ENCODE results near the gene CALHM1.

CALHM1 gene

DNA sequence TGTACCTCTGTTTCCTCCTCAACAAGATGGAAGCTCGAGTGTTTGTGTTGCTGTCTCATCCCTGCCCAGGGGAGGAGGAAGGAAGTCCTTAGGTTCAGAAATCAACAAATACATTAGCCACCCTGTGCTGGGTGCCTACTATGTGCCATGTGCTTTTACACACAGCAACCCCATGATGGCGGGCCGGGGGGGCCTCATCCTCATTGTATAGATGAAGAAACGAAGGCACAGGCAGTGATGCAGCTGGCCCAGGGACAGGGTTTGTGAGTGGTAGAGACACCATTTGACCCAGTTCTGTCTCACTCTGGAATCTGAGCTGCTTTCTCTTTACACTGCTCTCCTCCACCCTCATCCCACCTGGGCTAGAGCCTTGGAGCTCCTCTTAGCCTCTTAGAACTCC lies 4.7 kb downstream of the CALHM1 start:
- FAIRE-seq, result no peak

DNA sequence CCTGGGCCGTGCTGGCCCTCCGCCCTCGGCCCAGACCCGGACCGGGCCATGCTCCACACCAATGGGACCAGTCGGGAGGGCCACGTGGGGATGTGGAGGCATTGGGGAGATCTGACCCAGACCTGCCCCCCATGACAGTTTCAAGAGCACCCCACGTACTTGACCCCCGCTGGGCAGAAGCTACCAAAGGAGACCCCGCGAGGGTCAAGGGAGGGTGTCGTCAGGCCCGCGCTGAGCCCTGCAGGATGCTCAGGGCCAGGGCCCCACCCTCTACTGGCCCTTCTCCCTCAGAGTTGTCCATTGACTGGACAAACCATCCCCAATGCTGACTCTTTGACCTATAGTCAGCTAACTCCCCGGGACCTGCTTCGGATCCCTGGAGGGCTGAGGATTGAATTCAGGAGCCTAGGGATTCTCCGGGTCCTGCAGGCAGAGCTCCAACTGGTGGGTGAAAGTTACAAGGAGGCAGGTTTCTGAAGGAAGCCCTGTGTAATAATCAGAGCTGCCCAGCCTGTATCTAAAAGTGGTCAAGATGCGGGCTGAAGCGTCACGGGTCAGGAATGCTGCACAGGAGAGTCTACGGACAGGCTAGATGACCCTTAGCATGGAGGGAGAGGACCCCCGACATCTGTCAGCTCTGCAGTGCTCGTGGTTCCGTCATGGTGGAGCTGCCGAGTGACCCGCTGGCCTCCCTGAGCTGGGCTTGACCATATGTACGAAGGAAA lies 6.0 kb downstream of the CALHM1 start:
- no peak for FAIRE-seq

DNA sequence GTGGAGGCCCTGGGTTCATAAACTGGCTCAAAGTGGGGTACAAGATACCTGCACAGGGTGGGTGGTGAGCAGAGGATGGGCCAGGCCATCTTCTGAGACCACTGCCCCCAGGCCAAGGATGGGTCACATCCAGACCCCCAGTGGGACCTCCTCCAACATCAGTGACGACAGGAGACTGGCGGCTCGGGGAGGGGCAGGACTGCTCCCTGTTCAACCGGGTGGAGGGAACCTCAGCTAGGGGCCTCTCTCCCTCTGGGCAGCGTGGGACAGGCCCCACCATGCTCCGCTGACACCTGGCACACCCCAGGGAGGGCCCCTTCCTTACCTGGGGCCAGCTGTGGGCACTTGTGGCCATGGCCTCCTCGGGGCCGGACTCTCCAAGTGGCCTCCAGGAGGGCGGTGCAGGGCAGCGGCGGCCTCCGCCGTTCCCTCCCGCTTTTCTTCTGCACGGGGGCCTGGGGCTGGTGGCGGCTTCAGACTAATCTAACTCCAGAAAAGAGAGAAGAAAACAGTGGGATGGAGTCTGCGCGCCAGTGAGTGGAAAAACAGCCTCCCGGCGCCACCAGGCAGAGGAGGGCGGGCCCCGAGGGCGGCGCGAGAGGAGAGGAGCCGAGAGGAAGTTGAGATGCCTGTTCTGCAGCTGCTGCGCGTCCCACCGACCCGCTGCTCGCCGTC lies 6.7 kb downstream of the CALHM1 start, which contains the start of gene CALHM2:
CALHM2 (minus strand) TSS at position 540 of the 675 bp plus-strand sequence. CDS start 2,429 bp downstream, outside the sequence.
- no peak for FAIRE-seq

DNA sequence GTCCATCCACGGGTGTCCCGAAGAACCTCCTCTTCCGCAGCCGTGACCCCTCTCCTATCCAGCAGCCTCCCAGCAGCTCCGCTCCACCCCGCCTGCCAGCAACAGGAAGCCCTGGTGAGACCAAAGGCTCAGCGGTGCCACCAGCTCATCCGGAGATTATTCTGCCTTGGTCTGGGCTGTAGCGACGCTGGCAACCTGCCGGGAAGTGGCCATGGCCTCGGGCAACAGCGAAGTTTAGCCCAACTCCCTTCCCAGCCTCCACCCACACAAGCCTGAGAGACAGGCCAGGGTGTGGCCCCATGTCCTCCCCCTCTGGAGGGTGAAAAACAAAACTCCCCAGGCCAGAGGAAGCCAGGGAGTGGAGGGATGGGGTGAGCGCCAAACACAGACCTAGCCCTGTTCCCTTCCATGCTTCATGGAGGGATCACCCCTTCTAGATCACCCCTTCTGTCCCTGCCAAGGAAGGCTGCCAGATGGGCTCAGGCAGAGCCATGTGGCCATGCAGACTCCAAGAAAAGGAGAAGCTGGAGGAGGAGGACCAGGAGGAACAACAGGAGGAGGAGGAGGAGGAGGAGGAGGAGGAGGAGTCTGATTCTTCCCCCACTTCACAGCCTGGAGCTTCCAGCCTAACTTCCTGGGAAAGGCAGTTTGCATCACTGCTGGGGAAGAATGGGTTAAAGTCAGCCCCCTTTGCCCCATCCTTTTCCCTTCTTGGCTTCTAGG lies 7.4 kb downstream of the CALHM1 start:
- no peak for FAIRE-seq

DNA sequence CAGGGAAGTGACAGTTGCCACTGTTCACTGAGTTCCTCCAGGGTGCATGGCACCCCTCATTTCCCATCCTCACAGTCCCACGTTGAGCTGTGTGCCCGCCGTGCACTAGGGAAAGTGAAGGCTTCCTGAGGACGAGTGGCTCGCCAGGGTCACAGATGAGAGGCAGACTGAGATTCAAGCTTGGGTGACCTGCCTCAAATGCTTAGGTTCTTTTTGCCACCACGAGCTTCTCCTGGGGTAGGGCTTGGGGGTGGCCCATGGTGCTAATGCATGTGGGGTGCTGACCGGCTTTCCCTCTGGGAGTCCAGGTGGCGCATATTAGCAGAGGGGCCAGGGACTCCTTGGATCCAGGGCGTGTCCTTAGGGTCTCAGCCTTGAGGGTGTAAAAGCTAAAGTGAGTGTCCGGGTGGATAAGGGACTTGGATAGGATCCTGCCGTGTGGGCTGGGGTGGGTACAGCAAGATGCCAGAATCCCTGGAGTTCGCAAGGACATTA lies 8.5 kb downstream of the CALHM1 start:
- no peak for FAIRE-seq

DNA sequence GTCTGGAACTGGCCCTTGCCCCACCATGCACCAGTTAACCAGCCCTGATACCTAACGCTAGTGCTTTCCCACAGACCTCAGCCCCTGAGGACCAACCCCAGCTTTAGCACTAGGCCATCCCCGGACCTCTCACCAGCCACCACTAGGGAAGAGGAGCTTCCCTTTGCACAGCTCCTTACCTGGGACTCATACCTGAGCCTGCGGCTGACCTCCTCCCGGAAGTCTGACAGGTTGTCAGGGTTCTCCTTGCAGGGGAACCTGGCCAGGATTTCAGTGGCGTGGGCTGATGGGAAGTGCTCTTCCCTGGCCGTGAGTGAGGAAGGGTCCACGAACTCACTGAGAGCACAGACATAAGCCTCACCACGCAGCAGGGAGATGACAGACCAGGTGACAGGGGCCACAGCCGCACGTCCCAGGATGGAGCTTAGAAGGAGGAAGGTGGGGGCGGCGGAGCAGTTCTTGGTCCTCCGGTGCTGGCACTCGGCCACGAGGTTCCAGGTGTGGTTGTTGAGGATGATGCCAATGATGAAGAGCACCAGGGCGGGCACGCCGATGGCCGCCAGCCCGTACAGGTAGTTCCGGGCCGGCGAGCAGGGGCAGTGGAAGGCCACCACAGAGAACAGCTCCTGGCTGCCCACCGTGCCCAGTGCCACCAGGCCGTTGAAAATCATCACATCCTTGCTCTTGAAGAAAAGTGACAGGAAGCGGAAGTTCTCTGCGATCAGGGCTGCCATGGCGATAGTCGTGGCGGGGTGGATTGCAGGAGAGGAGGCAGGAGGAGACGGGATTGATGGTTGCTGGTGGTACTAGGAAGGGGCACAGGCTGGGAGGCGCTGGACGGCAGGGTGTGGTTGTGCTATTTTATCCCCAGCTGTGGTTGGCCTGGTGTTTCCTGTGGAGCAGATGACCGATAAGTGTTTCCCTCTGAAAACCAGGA lies 9.2 kb downstream of the CALHM1 start:
- no peak for FAIRE-seq

DNA sequence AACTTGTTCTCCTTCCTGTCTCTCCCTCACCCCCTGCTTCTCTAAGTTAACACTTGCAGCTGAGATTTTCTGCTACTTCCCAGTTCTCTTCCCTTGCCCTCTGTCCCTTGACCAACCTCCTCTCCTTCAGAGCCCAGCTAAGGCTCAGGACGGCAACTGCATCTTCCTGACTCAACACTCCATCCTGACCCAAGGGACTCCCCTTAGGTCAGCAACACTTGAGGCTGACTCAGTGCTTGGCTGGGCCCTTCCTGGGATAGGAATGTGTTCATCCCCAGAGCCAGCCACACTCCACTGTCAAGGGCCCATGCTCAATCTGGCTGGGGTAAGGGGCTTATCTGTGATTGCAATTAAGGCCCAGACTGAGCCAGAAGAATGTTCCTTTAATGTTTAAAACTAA lies 10.0 kb downstream of the CALHM1 start:
- no peak for FAIRE-seq

DNA sequence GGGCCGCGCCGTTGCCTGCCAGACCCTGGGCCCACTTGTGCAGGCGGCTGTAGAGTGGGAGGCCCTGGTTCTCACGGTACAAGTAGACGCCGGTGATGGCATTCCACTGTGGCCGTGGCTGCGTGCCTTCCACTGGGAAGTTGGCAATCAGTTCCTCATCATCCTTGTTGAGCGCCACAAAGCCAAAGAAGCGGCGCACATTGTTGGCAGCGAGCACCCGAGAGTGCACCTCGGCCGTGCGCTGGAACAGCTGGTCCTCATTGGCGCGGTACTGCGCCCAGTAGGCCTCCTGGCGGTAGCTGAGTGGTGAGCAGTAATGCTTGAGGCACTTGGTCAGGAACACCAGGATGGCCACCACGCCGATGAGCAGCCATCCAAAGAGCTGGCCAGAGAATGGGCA lies 11.5 kb downstream of the CALHM1 start:
- FAIRE-seq, result no peak

DNA sequence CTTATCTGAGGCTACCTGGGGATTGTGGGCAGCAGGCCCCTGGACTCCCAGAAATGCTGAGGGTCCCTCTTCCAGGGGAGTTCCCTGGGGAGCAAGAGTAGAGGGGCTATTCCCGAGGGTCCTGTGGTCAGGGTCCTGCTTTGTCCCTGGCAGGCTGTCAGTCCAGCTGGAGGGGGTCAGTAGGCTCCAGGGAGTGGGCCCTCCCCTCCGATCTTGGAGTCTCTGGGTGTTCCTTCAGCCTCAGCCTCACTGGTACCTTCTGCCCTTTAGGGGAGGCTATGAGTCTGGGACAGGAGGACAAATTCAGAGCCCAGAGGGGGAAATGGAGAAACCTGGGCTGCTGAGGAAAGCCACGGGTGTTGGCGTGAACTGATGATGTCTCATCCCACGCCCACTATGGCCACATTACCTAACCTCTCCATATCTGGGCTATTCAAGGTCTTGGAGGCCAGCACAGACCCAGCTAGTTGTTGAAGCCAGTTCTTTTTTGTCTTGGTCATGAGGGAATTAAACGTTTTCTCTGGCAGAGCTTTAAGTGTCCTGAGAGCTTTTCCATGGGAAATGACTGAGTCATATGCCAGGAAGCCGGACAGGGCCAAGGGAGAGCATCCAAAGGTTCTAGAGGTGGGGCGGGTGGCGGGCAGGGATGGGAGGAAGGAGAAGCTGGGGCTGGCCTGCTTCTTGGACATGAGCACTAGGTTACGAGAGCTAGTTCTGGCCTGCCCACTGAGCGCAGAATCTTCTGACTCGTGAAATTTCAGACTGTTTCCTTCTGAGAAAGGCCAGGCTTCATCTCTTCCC lies 12.7 kb downstream of the CALHM1 start:
- FAIRE-seq, result no peak

DNA sequence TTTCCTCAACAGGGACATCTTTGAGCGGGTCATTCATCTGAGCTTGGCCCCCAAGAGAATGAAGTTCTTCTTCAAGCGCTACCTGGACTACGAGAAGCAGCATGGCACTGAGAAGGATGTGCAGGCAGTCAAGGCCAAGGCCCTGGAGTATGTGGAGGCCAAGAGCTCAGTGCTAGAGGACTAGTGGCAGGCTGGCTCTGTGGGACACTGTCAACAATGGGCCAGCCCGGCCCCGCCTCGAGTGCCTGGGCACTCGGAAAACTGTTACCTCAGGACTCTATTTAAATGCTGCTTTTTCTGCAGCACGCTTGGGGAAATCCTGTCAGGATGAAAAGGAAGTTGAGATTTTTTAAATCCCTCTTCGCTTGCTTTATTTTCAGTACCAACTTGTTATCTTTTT lies 13.3 kb downstream of the CALHM1 start:
- FAIRE-seq, result no peak

DNA sequence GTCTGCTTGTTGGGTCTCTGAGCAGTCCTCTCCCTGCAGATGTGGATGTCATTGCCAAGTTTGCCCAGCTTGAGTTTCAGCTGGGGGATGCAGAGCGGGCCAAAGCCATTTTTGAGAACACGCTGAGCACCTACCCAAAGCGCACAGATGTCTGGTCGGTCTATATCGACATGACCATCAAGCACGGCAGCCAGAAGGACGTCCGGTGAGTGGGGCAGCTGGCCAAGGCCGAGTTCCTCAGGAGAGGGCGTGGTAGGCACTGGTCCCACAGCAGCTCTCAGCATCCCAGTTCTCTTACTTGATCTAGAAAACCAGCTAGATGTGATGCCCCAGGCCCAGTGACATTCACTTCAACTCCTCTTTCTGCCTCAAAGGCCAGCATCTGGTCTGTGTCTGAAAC lies 14.2 kb downstream of the CALHM1 start:
- FAIRE-seq, result no peak

DNA sequence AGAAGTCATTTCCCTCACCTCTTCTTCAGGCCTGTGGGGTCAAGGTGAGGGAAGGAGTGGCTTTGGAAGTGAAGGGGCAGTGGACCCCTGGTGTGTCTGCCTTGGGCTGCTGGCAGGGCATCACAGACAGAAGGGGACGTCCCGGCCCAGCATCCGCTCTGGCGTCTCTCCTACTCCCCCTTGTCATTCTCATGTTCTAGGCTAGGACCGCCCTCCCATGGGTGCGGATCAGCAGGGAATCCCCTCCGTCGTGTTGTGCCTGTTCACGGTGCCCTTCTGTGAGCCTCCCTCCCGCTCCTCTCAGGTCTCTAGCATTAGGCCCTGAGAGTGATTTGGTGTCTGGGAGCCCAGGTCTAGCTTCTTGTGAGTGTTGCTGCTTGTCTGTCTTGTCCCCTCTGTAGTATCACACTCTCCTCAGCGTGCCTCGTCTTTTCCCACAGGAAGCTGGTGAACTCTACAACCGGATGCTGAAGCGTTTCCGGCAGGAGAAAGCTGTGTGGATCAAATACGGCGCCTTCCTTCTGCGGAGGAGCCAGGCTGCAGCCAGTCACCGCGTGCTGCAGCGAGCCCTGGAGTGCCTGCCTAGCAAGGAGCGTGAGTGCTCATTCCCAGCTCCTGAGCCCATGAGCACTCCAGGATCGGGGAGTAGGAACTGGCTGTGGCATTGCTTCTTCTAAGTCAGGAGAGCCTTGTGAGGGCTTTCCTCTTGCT lies 15.1 kb downstream of the CALHM1 start:
- FAIRE-seq, result no peak

DNA sequence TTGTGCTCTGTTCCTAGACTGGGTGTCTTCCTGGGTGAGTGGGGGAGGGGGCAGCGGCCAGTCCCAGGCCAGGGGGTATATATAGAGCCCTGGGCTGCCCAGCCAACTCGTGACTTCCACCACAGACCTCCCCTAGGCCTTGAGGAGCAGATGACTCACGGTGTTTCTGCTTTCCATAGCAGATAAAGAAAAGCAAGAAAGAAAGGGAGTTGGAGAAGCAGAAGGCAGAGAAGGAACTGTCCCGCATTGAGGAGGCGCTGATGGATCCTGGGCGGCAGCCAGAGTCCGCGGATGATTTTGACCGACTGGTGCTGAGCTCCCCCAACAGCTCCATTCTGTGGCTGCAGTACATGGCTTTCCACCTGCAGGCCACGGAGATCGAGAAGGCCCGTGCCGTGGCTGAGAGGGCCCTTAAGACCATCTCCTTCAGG lies 16.7 kb downstream of the CALHM1 start:
- no peak for FAIRE-seq

DNA sequence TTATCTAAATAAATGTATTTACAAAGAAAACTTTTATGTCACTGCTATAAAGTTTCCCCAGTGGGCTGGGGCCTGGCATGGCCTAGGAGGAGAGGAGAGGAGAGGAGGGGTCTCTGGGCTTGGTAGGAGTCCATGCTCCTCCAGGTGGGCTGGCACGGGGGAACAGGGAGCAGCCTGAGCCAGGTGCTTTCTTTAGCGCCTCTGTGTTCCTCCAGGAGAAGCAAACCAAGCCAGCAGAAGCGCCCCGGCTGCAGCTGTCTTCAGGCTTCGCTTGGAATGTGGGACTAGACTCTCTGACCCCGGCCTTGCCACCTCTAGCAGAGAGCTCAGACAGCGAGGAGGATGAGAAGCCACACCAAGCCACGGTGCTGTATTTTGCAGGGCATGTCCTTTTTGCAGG lies 17.1 kb downstream of the CALHM1 start:
- no peak for FAIRE-seq

DNA sequence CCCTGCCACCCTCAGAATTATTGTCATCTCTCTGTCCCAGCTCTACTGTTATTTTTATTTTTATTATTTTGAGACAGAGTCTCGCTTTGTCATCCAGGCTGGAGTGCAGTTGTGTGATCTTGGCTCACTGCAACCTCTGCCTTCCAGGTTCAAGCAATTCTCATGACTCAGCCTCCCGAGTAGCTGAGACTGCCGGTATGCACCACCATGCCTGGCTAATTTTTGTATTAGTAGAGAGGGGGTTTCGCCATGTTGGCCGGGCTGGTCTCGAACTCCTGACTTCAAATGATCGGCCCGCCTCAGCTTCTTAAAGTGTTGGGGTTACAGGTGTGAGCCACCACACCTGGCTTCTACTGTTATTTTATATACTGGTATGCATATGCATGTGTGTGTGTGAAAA lies 17.5 kb downstream of the CALHM1 start:
- no peak for FAIRE-seq

DNA sequence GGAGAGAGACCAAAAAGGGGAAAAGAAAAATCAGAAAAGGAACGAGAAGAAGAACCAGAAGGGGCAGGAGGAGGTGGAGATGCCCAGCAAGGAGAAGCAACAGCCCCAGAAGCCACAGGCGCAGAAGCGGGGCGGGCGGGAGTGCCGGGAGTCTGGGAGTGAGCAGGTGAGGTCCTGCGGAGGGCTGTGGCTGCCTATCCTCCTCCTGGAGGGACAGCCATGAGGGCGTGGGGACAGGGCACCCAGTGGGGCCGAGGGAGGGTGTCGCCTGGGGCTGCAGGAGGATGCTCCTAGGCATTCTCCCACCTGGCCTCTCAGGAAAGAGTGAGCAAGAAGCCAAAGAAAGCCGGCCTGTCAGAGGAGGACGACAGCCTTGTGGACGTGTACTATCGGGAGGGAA lies 18.3 kb downstream of the CALHM1 start:
- no peak for FAIRE-seq

DNA sequence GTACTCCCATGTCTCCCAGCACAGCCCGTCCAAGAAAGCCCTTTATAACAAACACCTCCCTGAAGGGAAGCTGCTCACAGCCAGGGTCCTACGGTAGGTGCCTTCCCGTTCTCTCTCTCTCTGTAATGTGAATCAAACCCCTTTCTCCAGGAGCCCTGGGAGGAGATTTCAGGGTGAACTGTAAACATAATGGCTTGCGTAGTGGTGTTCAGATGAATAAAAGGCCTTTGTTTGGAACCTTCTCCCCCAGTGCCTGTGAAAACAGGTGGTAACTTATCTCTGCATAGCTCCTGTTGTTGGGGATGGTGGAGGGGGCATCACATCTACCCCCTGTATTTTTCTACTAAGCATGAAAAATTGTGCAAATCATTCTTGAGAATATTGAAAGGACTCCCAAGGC lies 18.9 kb downstream of the CALHM1 start:
- no peak for FAIRE-seq

DNA sequence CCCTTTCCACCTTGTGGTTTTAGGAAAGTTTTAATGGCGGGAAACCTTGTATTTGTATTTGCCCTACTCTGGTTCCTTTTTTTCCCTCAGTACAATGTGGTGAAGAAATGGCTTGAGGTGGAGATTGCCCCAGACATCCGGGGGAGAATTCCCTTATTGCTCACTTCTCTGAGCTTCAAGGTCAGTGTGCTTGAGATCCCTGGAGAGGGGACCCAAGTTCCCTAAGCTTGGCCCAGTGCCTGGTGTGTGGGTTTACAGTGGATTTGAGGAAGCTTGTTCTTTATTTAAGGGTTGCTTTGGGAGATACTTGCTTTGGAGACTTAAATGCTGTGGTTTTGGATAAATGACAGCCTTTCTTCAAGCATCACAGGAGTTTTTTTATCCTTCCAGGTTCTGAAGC lies 24.8 kb downstream of the CALHM1 start:
- FAIRE-seq, result no peak

DNA sequence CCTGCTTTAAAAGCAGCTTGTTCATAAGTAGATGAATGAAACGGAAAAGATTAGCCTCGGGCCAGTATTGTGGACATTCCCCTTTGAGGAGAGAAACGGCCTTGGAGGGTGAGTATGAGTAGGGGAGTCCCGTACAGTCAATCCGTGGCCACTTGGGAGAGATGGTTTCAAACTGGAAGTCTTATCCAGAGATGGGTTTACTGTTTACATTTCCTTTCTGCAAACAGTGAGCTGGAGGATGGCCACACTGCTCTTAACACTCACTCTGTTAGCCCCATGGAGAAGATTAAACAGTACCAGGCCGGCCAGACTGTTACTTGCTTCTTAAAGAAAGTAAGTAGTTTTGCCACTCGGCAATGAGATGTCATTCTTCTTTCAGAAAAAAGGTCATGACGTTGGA lies 26.8 kb downstream of the CALHM1 start:
- no peak for FAIRE-seq

DNA sequence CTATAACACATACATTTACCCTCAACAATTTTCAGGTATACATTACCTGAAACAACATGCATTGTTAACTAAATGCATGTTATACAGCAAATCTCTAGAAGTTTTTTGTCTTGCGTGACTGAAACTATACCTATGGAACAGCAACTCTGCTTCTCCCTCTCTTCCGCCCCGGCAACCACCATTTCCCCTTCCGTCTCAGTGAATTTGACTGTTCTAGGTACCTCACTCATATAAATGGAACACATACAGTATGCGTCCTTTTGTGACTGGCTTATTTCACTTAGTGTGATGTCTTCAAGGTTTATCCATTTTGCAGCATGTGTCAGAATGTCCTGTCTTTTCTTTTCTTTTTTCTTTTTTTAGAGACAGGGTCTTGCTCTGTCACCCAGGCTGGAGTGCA lies 29.1 kb downstream of the CALHM1 start:
- FAIRE-seq, result no peak

DNA sequence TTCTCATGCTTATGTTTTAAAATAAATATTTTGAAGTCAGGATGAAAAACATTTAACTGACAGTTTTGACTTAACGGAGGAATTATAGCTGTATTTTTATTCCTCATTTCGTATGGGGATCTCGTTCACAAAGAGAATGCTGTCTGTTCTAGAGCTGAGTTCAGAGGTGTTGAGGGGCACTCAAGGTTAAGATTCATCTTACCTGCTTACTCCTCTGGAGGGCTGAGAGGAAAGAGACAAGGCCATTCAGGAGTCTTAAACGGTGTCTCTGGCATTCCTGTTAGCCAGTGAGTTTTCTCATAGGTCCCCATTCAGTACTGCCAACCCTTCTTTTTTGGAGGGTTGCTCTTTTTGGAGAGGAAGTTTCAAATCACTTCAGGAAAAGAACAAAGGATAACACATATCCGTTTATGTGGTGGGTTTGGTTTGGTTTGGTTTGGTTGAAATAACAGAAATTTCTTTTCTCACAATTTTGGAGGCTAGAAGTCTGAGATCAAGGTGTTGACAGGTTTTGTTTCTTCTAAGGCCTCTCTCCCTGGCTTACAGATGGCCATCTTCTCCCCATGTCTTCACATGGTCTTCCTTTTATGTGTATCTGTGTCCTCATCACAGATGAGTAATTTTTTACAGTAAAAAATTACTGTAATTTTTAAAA lies 29.6 kb downstream of the CALHM1 start:
- FAIRE-seq, result no peak

Data from A204.1 (cell line).